ENCODE data around the gene C12orf56.
"Not testable (repeated sequence)": the region's sequence is repeated elsewhere in the genome, so short reads cannot be mapped to it uniquely, and the experiment has no call there.

C12orf56 gene

GRCh38 chr12:64387197-64387816, 3.3 kb downstream of the C12orf56 start:
- DNase-seq (ENCODE audit: low read depth in 2 of 2, low spot score in 1 of 2), result no peak

- DNase-seq (ENCODE audit: low read depth in 2 of 2, low spot score in 1 of 2), result no peak
Observed at GRCh38 chr12:64385468-64385867, 5.1 kb downstream of the C12orf56 start.

GRCh38 chr12:64385019-64385418, 5.5 kb downstream of the C12orf56 start:
- DNase-seq (ENCODE audit: low read depth in 2 of 2, low spot score in 1 of 2), result no peak

GRCh38 chr12:64383675-64384074, 6.9 kb downstream of the C12orf56 start:
- DNase-seq (ENCODE audit: low read depth in 2 of 2, low spot score in 1 of 2), result no peak

- no peak for DNase-seq (ENCODE audit: low read depth in 2 of 2, low spot score in 1 of 2)
Observed at GRCh38 chr12:64362721-64363305, 27.7 kb downstream of the C12orf56 start.

- DNase-seq (ENCODE audit: low read depth in 2 of 2, low spot score in 1 of 2), result not testable (repeated sequence)
Observed at GRCh38 chr12:64361173-64361572, 29.4 kb downstream of the C12orf56 start.

GRCh38 chr12:64356209-64356608, 34.3 kb downstream of the C12orf56 start:
- DNase-seq (ENCODE audit: low read depth in 2 of 2, low spot score in 1 of 2), result not testable (repeated sequence)

- no peak for DNase-seq (ENCODE audit: low read depth in 2 of 2, low spot score in 1 of 2)
Observed at GRCh38 chr12:64352181-64352580, 38.4 kb downstream of the C12orf56 start.

GRCh38 chr12:64351265-64351664, 39.3 kb downstream of the C12orf56 start:
- DNase-seq (ENCODE audit: low read depth in 2 of 2, low spot score in 1 of 2), result no peak

GRCh38 chr12:64347630-64348029, 42.9 kb downstream of the C12orf56 start:
- DNase-seq (ENCODE audit: low read depth in 2 of 2, low spot score in 1 of 2), result no peak

GRCh38 chr12:64344631-64345030, 45.9 kb downstream of the C12orf56 start:
- not testable (repeated sequence) for DNase-seq (ENCODE audit: low read depth in 2 of 2, low spot score in 1 of 2)

- DNase-seq (ENCODE audit: low read depth in 2 of 2, low spot score in 1 of 2), result not testable (repeated sequence)
Observed at GRCh38 chr12:64340546-64340945, 50.0 kb downstream of the C12orf56 start.

- no peak for DNase-seq (ENCODE audit: low read depth in 2 of 2, low spot score in 1 of 2)
Observed at GRCh38 chr12:64335886-64336466, 54.6 kb downstream of the C12orf56 start.

- DNase-seq (ENCODE audit: low read depth in 2 of 2, low spot score in 1 of 2), result no peak
Observed at GRCh38 chr12:64332938-64333337, 57.6 kb downstream of the C12orf56 start.

- DNase-seq (ENCODE audit: low read depth in 2 of 2, low spot score in 1 of 2), result no peak
Observed at GRCh38 chr12:64332296-64332695, 58.3 kb downstream of the C12orf56 start.

GRCh38 chr12:64329031-64329710, 61.4 kb downstream of the C12orf56 start:
- not testable (repeated sequence) for DNase-seq (ENCODE audit: low read depth in 2 of 2, low spot score in 1 of 2)

GRCh38 chr12:64325055-64325454, 65.5 kb downstream of the C12orf56 start:
- no peak for DNase-seq (ENCODE audit: low read depth in 2 of 2, low spot score in 1 of 2)

GRCh38 chr12:64323476-64324225, 66.9 kb downstream of the C12orf56 start:
- DNase-seq (ENCODE audit: low read depth in 2 of 2, low spot score in 1 of 2), result no peak

GRCh38 chr12:64323006-64323405, 67.6 kb downstream of the C12orf56 start:
- DNase-seq (ENCODE audit: low read depth in 2 of 2, low spot score in 1 of 2), result no peak

GRCh38 chr12:64320611-64321010, 69.9 kb downstream of the C12orf56 start:
- no peak for DNase-seq (ENCODE audit: low read depth in 2 of 2, low spot score in 1 of 2)

GRCh38 chr12:64319540-64320225, 70.9 kb downstream of the C12orf56 start:
- not testable (repeated sequence) for DNase-seq (ENCODE audit: low read depth in 2 of 2, low spot score in 1 of 2)
